GM12878 (cell line): ENCODE data around the gene SYNGR3. TPM values are rescaled to one million over a fixed set of nuclear protein-coding genes. Genes with fewer than 3 reads are reported as not detected.

ENCODE experiments used
- ATAC-seq: fragments of 200-7000 bp; cut with Tn5 transposase; 3 replicates; pipeline ENCODE4 v1.9.1; 2020; ENCODE audit warnings: mild to moderate bottlenecking, moderate library complexity
- BruUV-seq: library from RNA; stranded (reverse); fragments of 400-500 nt; replicated peaks from 2 replicates; lab custom pipeline; 2021; lab: Mats Ljungman, UMichigan
- CTCF ChIA-PET: fragments of 300-600 bp; sonication (Branson Sonifier 250); formaldehyde crosslinking; extraction: SDS; loops from one replicate; lab custom pipeline; 2021; ENCODE audit warnings: inconsistent platforms; lab: Yijun Ruan, JAX
- POLR2A ChIA-PET: fragments of 350-600 bp; formaldehyde crosslinking; extraction: SDS; loops from one replicate; lab custom pipeline; 2021; ENCODE audit warnings: inconsistent platforms; lab: Charles Lee
- RAD21 ChIA-PET: fragments of 300-600 bp; sonication (Branson Sonifier 250); formaldehyde crosslinking; loops from one replicate; lab custom pipeline; 2023; ENCODE audit warnings: antibody characterized with exemption; ENCODE audit not compliant: unreplicated experiment; lab: Charles Lee
- SMC1A ChIA-PET: fragments of 300-600 bp; sonication (Branson Sonifier 250); formaldehyde crosslinking; loops from one replicate; lab custom pipeline; 2023; ENCODE audit not compliant: unreplicated experiment, uncharacterized antibody; lab: Charles Lee
- DNase-seq: peaks from one replicate; pipeline ENCODE4 v3.0.0-alpha.2; 2011; ENCODE audit warnings: low read depth, low spot score
- FAIRE-seq: peaks from 3 replicates; lab custom pipeline; 2011; peaks lifted over from hg19 to GRCh38; lab: Jason Lieb, UNC
- H2AFZ ChIP-seq: 2 replicates; pipeline ENCODE4 v1.6.0; 2011; ENCODE audit warnings: low read depth, low read length, control low read depth; ENCODE audit not compliant: control insufficient read depth
- H3K27ac ChIP-seq: 2 replicates; pipeline ENCODE4 v1.5.1; 2011; ENCODE audit warnings: control low read depth; ENCODE audit not compliant: control insufficient read depth, insufficient read depth
- H3K27me3 ChIP-seq, 2 experiments: replicated peaks in 1 of 2; 2 replicates each; pipeline versions ENCODE4 v1.6.0 to v1.6.1; 2011; ENCODE audit warnings: low read length in 1 of 2; ENCODE audit not compliant: control insufficient read depth in 2 of 2, insufficient read depth in 2 of 2
- H3K36me3 ChIP-seq, 2 experiments: 2 replicates each; pipeline ENCODE4 v1.5.1; 2011; ENCODE audit warnings: low read length in 1 of 2; ENCODE audit not compliant: control insufficient read depth in 2 of 2, insufficient read depth in 2 of 2
- H3K4me1 ChIP-seq: 2 replicates; pipeline ENCODE4 v1.6.1; 2011; ENCODE audit warnings: mild to moderate bottlenecking, low read length, moderate library complexity, mixed read lengths; ENCODE audit not compliant: control insufficient read depth, insufficient read depth
- H3K4me2 ChIP-seq: 2 replicates; pipeline ENCODE4 v1.6.0; 2011; ENCODE audit warnings: control low read depth; ENCODE audit not compliant: control insufficient read depth, insufficient read depth
- H3K4me3 ChIP-seq: fragments of 200-600 bp; sonication (generic); 2 replicates; pipeline ENCODE4 v1.5.1; 2016
- H3K79me2 ChIP-seq: 2 replicates; pipeline ENCODE4 v1.6.0; 2011; ENCODE audit warnings: low read length; ENCODE audit not compliant: control insufficient read depth, insufficient read depth
- H3K9ac ChIP-seq: 2 replicates; pipeline ENCODE4 v1.8.0; 2011; ENCODE audit warnings: low read length, control low read depth, mixed read lengths; ENCODE audit not compliant: control insufficient read depth, insufficient read depth
- H3K9me3 ChIP-seq: replicated peaks from 3 replicates; pipeline ENCODE4 v1.5.1; 2011; ENCODE audit warnings: mild to moderate bottlenecking, low read length; ENCODE audit not compliant: control insufficient read depth, insufficient read depth
- H4K20me1 ChIP-seq: 2 replicates; pipeline ENCODE4 v1.6.0; 2011; ENCODE audit not compliant: control insufficient read depth, insufficient read depth
- ASH2L ChIP-seq: fragments of 300-600, 200-600 bp; sonication (generic); IDR thresholded peaks from 2 replicates; pipeline ENCODE4 v1.6.1; 2017; ENCODE audit warnings: low read depth, mild to moderate bottlenecking, borderline replicate concordance
- BACH1 ChIP-seq: fragments of 450-650 bp; IDR thresholded peaks from 2 replicates; pipeline ENCODE4 v1.6.1; 2017; ENCODE audit warnings: mild to moderate bottlenecking, borderline replicate concordance
- CREM ChIP-seq: IDR thresholded peaks from 2 replicates; pipeline ENCODE4 v1.6.1; 2014; ENCODE audit warnings: antibody characterized with exemption, low read depth
- CTCF ChIP-seq, 3 experiments: IDR thresholded peaks in 2 of 3; conservative IDR thresholded peaks in 1 of 3; 2 replicates each; pipeline ENCODE4 v1.5.1; 2011; ENCODE audit warnings: low read depth in 3 of 3, low read length in 3 of 3, mild to moderate bottlenecking in 3 of 3, control low read depth in 2 of 3, moderate library complexity in 2 of 3, inconsistent platforms in 1 of 3, mixed read lengths in 1 of 3; ENCODE audit not compliant: control insufficient read depth in 2 of 3, insufficient read depth in 1 of 3; ENCODE audit errors: extremely low read depth in 1 of 3
- E4F1 ChIP-seq: fragments of 450-650 bp; IDR thresholded peaks from 2 replicates; pipeline ENCODE4 v1.6.1; 2018; ENCODE audit warnings: borderline replicate concordance, mild to moderate bottlenecking; ENCODE audit not compliant: partially characterized antibody
- EZH2 ChIP-seq: IDR thresholded peaks from 2 replicates; pipeline ENCODE4 v1.6.1; 2012; ENCODE audit warnings: low read depth, mild to moderate bottlenecking, control low read depth, inconsistent platforms, low read length, borderline replicate concordance; ENCODE audit not compliant: control insufficient read depth
- HDAC2 ChIP-seq: fragments of 200-600 bp; sonication (generic); IDR thresholded peaks from 2 replicates; pipeline ENCODE4 v1.6.1; 2017
- IKZF1 ChIP-seq: fragments of 450-650 bp; conservative IDR thresholded peaks from 2 replicates; pipeline ENCODE4 v1.6.1; 2017; ENCODE audit warnings: antibody characterized with exemption, mild to moderate bottlenecking
- JUND ChIP-seq: IDR thresholded peaks from 2 replicates; pipeline ENCODE4 v1.6.1; 2012; ENCODE audit warnings: low read depth, mild to moderate bottlenecking, low read length, improper control_type of control experiment, moderate library complexity
- NR2C2 ChIP-seq: IDR thresholded peaks from 2 replicates; pipeline ENCODE4 v1.6.1; 2011; ENCODE audit warnings: borderline replicate concordance, low read depth; ENCODE audit not compliant: control insufficient read depth, insufficient read length
- POU2F2 ChIP-seq: IDR thresholded peaks from 3 replicates; pipeline ENCODE4 v1.6.1; 2011; ENCODE audit warnings: low read depth, mild to moderate bottlenecking, low read length, borderline replicate concordance
- RB1 ChIP-seq: fragments of 450-650 bp; formaldehyde crosslinking; IDR thresholded peaks from 2 replicates; pipeline ENCODE4 v1.6.1; 2017; ENCODE audit warnings: mild to moderate bottlenecking, borderline replicate concordance
- SMAD5 ChIP-seq: IDR thresholded peaks from 2 replicates; pipeline ENCODE4 v1.6.1; 2016; ENCODE audit warnings: antibody characterized with exemption, low read depth
- SMARCA5 ChIP-seq: fragments of 450-650 bp; IDR thresholded peaks from 2 replicates; pipeline ENCODE4 v1.6.1; 2017; ENCODE audit warnings: mild to moderate bottlenecking
- TARDBP ChIP-seq: IDR thresholded peaks from 2 replicates; pipeline ENCODE4 v1.6.1; 2016; ENCODE audit warnings: borderline replicate concordance
- USF1 ChIP-seq: IDR thresholded peaks from 2 replicates; pipeline ENCODE4 v1.6.1; 2011; ENCODE audit warnings: borderline replicate concordance, low read depth, mild to moderate bottlenecking, moderate library complexity, mixed read lengths, low read length; ENCODE audit not compliant: insufficient read depth; ENCODE audit errors: extremely low read length
- ZNF217 ChIP-seq: fragments of 450-650 bp; IDR thresholded peaks from 2 replicates; pipeline ENCODE4 v1.6.1; 2017; ENCODE audit warnings: antibody characterized with exemption, mild to moderate bottlenecking
- WGBS: methylation state at CpG from one replicate; pipeline ENCODE4 v1.1.6; 2016; ENCODE audit warnings: low lambda C conversion rate; ENCODE audit not compliant: insufficient replicate concordance, insufficient coverage; ENCODE audit errors: missing lambda C conversion rate; 5-methylcytosine and 5-hydroxymethylcytosine counted together
- in situ Hi-C: fragments of 300-500 bp; cut with MboI; formaldehyde crosslinking; loops from 9 replicates; pipeline ENCODE4 v1.14.3; 2018; ENCODE audit warnings: mixed read lengths
- intact Hi-C: fragments of 100-400 bp; cut with micrococcal nuclease; formaldehyde crosslinking; loops from one replicate; pipeline ENCODE4 v1.14.2; 2022; ENCODE audit not compliant: unreplicated experiment
- polyA plus RNA-seq, 11 experiments: library from polyadenylated mRNA; depleted of rRNA in 4 of 11; unstranded in 6 of 11; stranded (reverse) in 5 of 11; fragments of >200 nt; fragmentation: Nextera tagmentation in 4 of 11; fragmentation: Illumina TruSeq in 1 of 11; extraction: Ambion mirVana in 4 of 11; extraction: Trizol in 1 of 11; gene quantifications; 1 replicate in 1 of 11; 2 replicates in 10 of 11; pipeline versions ENCODE4 v1.2.1 to v1.2.3, GENCODE V29; 2011 to 2016; ENCODE audit warnings: inconsistent platforms in 2 of 11, missing spikeins in 2 of 11, low read depth in 1 of 11
- total RNA-seq, 4 experiments: library from RNA; depleted of rRNA in 3 of 4; stranded (reverse); fragments of >200 nt in 3 of 4; fragmentation: Illumina TruSeq in 1 of 4; extraction: Trizol in 1 of 4; gene quantifications; 2 replicates each; pipeline versions ENCODE4 v1.2.1 to v1.2.3, GENCODE V29; 2013 to 2021

Gene SYNGR3
- total and polyA plus RNA-seq, 10 of the 15 experiments (the other 5 are each of a cell fraction or from before 2014, with no cell fraction given): 1.2 to 18.1 (median 6.6) TPM

GRCh38 chr16:2040787-2041522, 51.2 kb downstream of the SYNGR3 start:
- no peak for FAIRE-seq
- H3K4me1 ChIP-seq: peaks cover 18% of the 10 kb centered on the region
- ChIA-PET SMC1A (no interaction called here), POLR2A (no interaction called here)
- no peak for ATAC-seq
- no peaks in the 10 kb centered on the region for H3K27me3 ChIP-seq
- H3K36me3 ChIP-seq: peaks cover 0 to 1% of the 10 kb centered on the region in 2 experiments; a peak in 2 of 4 replicates
- no peaks in the 10 kb centered on the region for H3K9me3 ChIP-seq
- no peak overlapping the region for H3K27ac ChIP-seq
- H3K79me2 ChIP-seq: no peaks in the 10 kb centered on the region
- no peak overlapping the region for H3K9ac ChIP-seq
- no peak overlapping the region for H2AFZ ChIP-seq
- no peak for TF ChIP-seq SMAD5
- TF ChIP-seq USF1: no peak
- TF ChIP-seq ASH2L: no peak
- TF ChIP-seq HDAC2: no peak
- TF ChIP-seq BACH1: no peak
- no peak for TF ChIP-seq EZH2
- TF ChIP-seq E4F1: no peak
- no peak for TF ChIP-seq RB1
- no peak for TF ChIP-seq TARDBP
- TF ChIP-seq IKZF1: no peak
- no peak for TF ChIP-seq CTCF (IDR thresholded peaks at IDR 0.05 in 2 of 3, conservative IDR thresholded peaks at IDR 0.05 in 1 of 3; ENCODE audit: control insufficient read depth in 2 of 3, extremely low read depth in 1 of 3, insufficient read depth in 1 of 3, low read depth in 3 of 3, low read length in 3 of 3)
- TF ChIP-seq CREM: no peak
- TF ChIP-seq NR2C2: no peak
- no peak for TF ChIP-seq POU2F2
- no peak for TF ChIP-seq ZNF217
- no peak for TF ChIP-seq SMARCA5
- no peak for TF ChIP-seq JUND
- TF ChIP-seq, all 136 proteins: peak for 0
- in situ Hi-C loops (no loop called here), intact Hi-C loops (no loop called here)
- H4K20me1 ChIP-seq: no peaks in the 10 kb centered on the region
- no peak overlapping the region for H3K4me3 ChIP-seq
- RAD21 ChIA-PET: no interaction called here
- no peak overlapping the region for H3K4me2 ChIP-seq
- no peak for DNase-seq
- whole genome bisulfite sequencing: 79% methylated on average over 19 of the region's 20 CpGs
- BruUV-seq: no TSS peak
- CTCF ChIA-PET: interaction anchor here (0.6 kb wide), 1 partner anchor 100 kb away, joined by 3 read pairs; no protein-coding TSS in a partner anchor
